Left cardiac atrium (tissue), 4 donors: ENCODE measurements around the gene ANKRD34A. TPM values are rescaled to one million over a fixed set of nuclear protein-coding genes. Genes with fewer than 3 reads are reported as not detected.

Experiments used
- ATAC-seq, 2 donors: fragments of 200-7000 bp; cut with Tn5 transposase; one replicate each; pipeline ENCODE4 v1.9.1; 2020; ENCODE audit warnings: mild to moderate bottlenecking in 2 of 2, moderate library complexity in 2 of 2
- DNase-seq: peaks from one replicate; pipeline ENCODE4 v3.0.0-alpha.2; 2020
- intact Hi-C, 2 donors: fragments of 100-400 bp; cut with DNase I; formaldehyde crosslinking; loops; one replicate each; pipeline versions ENCODE4 v1.14.1 to v1.15.1; 2022 to 2023
- total RNA-seq, 2 donors: library from RNA; stranded (reverse); fragmentation: NEBNext Ultra II Directional; extraction: Animal tissue kit (Norgen Biotek cat#: 25700); gene quantifications; one replicate each; pipeline ENCODE4 v1.2.1, GENCODE V29; 2021
- donor health status: DM: no; HTN: yes; CAD: no.
- donor health status: DM: no; HTN: yes; CAD: no; lungs with severe emphysema.
- donor health status: DM: yes; HTN: yes; CAD: no.
- donor health status: Dilated cardiomyopathy.

The ANKRD34A gene
- total RNA-seq, 2 donors from 2014 or later, result 0.94 to 1.8 TPM

DNA sequence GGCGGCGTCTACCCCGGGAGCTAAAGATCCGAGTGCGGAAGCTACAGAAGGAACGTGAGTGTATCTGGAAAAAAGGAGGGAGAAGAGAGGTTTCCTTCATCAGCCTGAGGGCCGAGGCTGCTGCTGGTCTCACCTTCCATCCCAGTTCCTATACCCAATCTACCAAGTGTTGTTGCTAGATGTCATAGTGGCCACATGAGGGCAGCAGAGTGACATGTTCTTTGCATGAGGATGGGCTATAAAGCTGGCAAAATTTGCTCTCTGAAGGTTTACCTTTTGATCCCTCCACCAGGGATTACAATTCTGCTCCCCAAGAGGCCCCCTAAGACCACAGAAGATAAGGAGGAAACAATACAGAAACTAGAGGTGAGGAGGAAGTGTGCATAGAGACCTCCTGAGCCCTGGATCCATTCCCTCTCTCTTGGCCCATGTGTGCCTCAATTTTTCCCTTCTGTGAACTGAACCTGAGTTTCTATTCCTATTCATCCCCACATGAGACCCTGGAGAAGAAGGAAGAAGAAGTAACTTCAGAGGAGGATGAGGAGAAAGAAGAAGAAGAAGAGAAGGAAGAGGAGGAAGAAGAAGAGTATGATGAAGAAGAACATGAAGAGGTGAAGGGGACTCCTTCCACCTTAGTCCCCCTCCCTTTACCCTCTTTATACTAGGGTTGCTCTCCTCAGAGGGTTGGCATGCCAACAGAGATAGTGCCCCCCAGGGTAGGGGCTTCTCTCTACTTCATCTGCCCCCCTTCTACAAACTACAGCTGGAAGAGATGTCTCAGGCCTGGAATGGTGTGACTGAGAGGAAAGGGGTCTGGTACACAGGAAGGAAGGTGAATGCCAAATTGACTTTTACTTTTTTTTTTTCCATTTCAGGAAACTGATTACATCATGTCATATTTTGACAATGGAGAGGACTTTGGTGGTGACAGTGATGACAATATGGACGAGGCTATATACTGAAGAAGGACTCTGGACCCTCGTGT lies 13.4 kb upstream of the ANKRD34A start:
- peak; percentile 87 for DNase-seq
- intact Hi-C loops, result loop anchor here (2.0 to 5.0 kb wide), 3 partner anchors 19 to 35 kb away; partner anchors contain the start of gene TXNIP (in 1 of the 2)
- ATAC-seq, result peak; percentile 27 to 40

DNA sequence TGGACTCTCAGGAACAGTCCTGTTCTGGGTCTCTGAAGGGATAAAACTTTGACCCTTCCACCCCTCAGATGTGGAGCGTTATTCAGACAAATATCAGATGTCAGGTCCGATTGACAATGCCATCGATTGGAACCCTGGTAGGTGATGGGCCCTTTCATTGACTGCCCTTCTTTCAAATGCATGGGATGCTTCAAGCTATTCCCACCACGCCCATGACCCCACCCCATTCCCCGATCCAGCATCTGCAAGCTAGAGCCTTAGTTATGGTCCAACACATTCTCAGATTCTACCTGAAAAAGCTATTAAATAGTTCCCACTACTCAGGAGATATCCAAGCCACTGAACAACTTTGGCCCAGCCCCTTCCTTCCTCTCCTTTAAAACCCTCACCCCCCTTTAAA lies 12.6 kb upstream of the ANKRD34A start:
- DNase-seq (no peak), ATAC-seq (no peak)
- intact Hi-C loops, result loop anchor here (2.0 to 5.0 kb wide), 2 partner anchors 30 to 35 kb away; no protein-coding TSS in a partner anchor

DNA sequence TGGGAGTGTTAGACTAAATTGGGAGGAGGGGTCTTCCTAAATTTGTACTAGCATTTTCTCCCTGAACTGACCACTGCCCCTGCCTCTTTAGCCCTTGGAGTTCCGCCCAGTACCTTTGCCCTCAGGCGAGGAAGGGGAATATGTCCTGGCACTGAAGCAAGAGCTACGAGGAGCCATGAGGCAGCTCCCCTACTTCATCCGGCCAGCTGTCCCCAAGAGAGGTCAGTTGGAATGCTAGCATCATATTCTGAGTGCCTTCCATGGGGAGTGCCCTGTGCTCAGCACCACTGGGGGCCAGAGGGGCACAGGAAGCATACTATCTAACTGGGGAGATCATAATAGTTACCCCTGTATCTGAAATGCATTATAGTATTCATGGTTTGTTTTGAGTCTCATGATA lies 10.8 kb upstream of the ANKRD34A start:
- intact Hi-C loops, result loop anchor here in 1 of 2 donors (5.0 kb wide), 1 partner anchor 37 kb away; no protein-coding TSS in a partner anchor
- ATAC-seq, result no peak
- no peak for DNase-seq

DNA sequence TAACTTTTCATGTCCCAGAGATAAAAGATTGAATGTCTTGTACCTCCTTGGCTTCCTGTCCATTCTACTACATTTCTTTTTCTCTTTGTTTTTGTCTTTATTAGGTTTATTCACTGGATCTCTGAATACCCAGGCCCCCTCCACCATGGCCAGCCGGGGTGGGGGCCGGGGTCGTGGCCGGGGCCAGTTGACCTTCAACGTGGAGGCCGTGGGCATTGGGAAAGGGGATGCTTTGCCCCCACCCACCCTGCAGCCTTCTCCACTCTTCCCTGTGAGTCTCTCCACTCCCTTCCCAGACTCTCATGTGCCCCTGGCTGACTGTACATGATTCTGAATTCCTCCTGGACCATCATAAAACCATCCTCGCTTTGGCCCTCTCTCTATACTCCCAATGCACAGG lies 10.3 kb upstream of the ANKRD34A start:
- ATAC-seq (no peak), DNase-seq (no peak)
- intact Hi-C loops, result loop anchor here in 1 of 2 donors (5.0 kb wide), 1 partner anchor 38 kb away; no protein-coding TSS in a partner anchor

DNA sequence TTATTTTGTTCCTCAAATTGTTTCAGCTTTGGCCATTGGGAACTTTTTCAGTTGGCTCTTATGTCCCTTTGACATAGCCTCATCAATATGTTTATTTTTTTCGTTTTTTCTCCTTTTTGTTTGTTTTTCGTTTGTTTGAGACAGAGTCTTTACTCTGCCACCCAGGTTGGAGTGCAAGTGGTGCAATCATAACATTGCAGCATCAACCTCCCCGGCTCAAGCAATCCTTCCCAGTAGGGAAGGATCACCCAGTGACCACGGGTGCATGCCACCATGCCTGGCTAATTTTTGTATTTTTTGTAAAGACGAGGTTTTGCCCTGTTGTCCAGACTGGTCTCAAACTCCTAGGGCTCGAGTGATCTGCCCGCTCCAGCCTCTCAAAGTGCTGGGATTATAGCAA lies 8.2 kb upstream of the ANKRD34A start:
- DNase-seq, result no peak
- intact Hi-C loops, result no loop called here

DNA sequence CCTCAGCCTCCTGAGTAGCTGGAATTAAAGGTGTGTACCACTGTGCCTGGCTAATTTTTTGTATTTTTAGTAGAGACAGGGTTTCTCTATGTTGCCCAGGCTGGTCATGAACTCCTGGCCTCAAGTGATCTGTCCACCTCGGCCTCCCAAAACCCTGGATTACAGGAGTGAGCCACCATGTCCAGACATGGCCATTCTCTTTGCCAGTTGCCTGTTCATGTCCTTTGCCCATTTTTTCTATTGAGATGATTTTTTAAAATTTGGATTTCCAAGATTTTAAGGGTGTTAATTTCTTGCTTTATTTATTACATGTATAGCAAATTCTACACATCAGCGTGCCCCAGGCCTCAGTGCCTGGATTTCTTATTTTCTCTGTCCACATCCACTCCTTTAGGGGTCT lies 2.9 kb upstream of the ANKRD34A start:
- no peak for DNase-seq
- ATAC-seq, result no peak
- intact Hi-C loops, result no loop called here

More for the DNA sequence above, 8.2 kb upstream of the ANKRD34A start:
- peak in 1 of 2 donors; percentile 39 for ATAC-seq

DNA sequence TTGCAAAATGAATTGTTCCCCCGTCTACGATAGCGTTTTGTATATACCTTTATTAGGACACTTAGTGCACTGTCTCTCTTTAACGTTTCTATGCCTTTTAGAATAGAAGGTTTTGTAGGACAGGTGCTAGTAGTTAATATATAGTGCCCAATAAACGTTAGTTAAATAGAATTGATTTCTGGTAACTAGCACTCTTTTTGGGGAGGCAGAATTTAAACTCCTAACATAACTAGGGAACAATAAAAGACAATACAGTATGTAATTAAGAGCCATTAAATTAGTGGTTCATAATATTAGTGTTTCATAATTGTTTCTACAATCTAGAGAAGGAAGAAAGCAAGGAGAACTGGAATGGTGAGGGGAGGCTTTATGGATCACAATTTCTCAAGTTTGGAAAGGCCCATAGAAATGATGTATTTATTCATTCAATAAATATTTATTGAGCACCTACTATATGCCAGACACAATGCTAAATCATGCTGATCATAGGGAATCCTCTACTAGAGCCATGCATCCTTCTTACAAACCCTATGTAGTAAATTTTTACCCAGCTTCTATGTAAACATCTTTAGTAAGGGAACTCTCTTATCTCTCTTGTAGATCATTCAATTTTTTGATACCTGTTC lies 857 bp upstream of the ANKRD34A start:
- intact Hi-C loops, result no loop called here
- DNase-seq, result no peak
- no peak for ATAC-seq

DNA sequence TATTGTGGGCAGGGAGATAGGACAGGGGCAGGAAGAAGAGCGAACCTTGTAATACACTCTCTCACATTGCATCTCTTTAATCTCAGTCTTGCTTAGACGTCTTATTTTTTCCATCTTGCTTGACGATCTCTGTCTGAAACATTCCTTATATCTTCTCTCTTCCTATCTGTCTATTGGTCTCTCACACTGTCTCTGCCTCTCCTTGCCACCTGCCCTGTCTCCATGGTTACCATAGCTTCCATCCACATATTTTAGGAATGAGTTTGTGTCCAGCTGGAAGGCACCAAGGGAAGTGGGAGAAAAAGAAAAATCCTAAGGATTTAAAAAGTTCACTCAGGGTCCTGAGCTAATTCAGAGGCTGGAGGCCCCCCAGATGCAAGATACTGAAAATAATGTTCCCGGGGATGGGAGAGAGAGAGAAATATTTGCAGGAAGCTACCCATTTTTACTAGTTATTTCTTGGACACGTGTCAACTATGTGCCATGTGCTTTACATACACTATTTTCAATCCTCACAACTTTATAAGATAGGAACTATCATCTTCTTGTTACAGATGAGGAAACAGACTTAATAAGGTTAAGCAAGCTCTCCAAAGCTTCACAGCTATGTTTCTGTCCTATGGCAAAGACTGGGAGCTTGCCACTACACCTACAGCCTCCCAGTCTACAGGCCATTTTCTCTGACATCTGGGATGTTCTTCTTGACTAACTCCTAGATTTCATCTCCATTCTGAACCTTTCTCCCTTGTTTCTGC lies 933 bp downstream of the ANKRD34A start:
- ATAC-seq (no peak), DNase-seq (no peak)

DNA sequence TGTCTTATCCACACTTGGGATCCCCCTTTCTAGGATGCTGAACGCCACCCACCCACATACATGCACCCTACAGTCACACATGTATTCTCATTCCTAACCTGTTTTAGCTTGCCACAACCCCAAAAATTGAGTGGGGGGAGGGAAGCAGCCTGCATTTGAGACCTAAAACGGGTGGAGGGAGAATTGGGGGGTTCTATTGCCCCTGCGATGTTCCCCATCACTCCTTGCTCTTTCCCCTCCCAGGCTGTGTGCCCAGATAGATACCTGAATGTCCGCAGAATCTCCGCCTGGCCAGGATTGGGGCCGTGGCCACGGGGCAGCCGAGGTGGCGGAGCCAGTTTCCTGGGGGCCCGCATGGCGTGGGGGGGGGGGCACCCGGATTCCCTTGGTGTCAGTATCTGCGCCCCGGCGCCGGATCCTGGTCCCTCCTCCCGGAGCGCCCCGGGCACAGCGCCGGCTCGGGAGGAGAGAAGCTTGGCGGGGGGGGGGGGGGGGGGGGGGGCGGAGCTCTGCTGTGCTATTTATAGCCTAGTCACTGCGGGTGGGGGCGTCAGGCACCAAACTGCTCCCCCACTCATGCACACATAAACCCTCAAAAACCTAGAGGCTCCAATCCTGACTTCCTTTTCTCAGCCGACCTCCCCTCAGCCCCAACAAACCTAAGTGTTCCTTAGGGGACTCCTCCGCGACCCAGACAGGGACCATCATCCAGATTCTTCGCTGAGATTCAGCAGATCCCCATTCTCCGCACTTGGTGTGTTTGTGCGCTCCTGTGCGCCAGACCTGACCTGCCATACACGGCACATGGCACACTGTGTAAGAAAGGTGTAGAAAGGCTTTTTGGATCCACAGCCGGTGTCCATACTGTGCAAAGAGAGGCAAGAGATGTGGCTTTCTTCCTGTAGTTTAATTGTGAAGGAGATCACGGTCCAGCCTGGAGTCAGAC lies 1.9 kb downstream of the ANKRD34A start:
- DNase-seq (peak; percentile 60), ATAC-seq (no peak)
- intact Hi-C loops, result no loop called here

More for the DNA sequence above, 933 bp downstream of the ANKRD34A start:
- intact Hi-C loops, result no loop called here

DNA sequence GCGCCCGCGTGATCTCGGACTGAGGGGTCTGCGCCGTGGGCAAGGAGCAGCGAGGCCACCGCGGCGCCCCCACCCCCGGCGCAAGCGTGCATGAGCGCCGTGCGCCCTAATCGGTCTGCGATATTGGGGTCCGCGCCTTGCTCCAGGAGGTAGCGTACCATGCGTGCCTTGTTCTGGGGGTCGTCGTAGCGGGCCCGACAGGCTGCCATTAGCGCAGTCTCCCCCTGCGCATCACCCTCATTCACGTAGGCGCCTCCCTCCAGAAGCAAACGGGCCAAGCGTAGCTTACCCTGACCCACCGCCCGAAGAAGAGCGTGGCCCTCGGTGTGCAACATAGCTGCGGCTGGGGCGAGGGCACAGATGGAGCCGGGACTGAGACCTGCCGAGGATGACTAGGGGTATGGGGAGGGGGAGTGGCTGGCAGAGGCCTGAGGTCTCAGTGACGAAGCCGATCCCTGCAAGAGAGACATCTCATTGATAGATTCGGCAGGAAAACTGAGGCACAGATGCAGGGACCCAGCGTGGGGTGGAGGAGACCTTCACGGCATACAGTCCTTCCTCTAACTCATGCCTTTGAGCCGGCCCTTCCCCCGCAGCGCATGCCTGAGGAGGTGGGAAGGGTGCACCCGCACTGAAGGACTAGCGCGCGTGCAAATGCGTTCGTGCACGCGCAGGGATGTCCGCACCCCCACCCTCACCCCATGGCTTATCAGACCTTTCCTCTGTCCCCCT lies 2.8 kb downstream of the ANKRD34A start:
- ATAC-seq (no peak), DNase-seq (peak; percentile 52)
- intact Hi-C loops, result no loop called here

DNA sequence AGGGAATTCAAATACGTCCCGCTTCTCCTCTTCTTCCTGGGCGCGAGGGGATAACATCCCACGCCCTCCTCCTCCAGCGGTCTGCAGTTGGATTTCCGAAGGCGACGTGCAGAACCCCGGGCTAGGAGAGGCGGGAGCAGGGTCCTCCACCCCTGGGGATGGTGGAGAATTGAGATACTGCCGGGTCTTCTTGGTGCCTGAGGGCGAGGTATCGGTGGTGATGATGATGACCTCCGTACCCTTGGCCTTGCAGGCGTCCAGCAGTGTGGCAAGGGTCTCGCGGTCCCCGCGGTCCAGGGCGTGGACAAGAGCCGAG lies 3.3 kb downstream of the ANKRD34A start:
- ATAC-seq (no peak), DNase-seq (no peak)
- intact Hi-C loops, result no loop called here

DNA sequence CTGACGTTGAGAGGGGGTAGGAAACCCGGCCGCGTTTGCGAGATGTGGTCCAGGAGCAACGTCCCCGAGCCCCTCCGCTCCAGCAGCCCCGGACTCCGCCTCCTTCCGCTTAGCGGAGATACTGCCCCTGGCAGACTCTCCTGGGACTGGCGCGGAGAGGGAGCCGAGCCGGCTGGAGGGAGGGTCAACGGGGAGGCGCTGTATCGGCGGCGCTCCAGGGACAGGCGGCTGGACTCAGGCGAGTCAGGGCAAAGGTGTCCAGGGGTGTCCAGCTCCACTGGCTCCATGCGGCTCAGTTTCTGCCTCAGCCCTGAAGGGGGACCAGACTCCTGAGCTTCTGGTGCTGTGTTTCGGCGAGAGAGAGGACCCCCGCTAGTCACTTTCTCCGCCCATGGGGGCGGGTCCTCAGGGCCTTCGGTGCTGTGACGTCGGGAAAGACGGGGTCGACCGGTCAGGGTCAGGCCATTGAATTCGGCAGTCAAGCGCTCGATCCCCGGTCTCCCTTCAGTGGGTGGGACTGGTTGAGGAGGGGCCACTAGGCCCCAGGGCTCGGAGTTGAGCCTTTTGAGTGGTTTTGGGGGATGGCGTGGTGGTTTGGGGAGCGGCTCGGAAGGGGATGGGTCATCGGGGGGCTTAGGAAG lies 3.8 kb downstream of the ANKRD34A start:
- intact Hi-C loops, result no loop called here
- DNase-seq (peak; percentile 88), ATAC-seq (peak; percentile 45 to 56)

DNA sequence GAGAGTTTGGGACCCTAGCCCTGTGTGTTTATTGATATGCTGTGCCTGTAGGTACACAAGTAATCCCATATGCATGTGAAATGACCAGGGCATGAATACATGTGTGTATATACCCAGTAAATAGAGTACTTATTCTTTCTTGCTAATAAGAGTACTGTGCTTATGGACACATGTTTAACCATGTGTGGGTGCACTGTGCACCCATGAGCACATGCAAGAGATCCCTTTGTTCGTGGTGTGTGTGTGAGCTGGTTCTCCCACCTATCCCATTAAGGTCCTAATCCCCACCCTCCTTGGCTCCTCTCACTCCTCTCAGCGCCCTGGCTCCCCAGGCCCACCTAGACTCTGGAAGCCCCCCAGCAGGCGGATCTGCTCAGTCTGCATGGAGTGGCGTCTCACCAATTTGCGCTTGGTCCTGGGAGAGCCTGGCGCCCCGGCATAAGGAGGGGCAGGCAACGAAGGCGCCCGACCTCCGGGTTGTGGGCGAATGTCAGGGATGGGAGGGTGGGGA lies 4.4 kb downstream of the ANKRD34A start:
- ATAC-seq, result no peak
- no peak for DNase-seq
- intact Hi-C loops, result loop anchor here in 1 of 2 donors (5.0 kb wide), 1 partner anchor 68 kb away; no protein-coding TSS in a partner anchor

DNA sequence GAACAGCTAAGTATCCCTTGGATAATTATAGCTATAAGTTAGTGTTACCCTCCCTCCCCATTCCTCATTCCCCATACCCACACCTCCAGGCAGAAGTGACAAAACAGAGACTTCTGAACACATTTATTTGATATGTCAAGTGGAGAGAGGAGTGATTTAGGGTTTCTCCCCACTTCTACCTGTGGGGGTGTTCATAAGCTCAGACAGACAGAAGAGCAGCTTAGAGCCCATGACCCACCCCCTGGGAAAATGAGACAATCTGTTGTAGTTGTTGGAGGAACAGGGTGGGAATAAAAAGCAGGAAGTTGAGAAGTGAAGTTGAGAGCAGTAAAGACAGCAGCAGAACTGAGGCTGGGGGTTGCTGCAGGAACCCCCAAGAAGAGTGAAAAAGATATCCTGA lies 5.0 kb downstream of the ANKRD34A start:
- intact Hi-C loops, result loop anchor here in 1 of 2 donors (5.0 kb wide), 1 partner anchor 67 kb away; no protein-coding TSS in a partner anchor
- no peak for ATAC-seq
- DNase-seq, result no peak

DNA sequence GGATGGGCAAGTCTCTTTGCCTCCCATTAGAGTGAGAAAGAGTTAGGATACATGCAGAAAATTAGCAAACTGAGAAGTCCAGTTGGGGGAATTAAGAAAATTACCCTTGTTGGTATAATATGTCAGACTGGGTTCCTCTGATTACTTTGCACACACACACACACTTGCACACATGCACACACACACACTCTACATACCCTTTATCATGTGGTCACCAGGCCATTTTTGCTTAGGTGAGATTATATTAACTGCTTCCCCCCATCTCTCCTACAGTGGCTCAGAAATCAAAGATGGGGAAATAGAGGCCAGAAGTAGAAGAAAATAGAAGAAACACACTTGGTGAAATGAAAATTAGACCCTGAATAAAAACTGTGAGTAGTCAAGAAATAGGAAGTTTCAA lies 5.6 kb downstream of the ANKRD34A start:
- intact Hi-C loops, result loop anchor here in 1 of 2 donors (5.0 kb wide), 1 partner anchor 66 kb away; no protein-coding TSS in a partner anchor
- DNase-seq, result no peak
- ATAC-seq, result no peak

DNA sequence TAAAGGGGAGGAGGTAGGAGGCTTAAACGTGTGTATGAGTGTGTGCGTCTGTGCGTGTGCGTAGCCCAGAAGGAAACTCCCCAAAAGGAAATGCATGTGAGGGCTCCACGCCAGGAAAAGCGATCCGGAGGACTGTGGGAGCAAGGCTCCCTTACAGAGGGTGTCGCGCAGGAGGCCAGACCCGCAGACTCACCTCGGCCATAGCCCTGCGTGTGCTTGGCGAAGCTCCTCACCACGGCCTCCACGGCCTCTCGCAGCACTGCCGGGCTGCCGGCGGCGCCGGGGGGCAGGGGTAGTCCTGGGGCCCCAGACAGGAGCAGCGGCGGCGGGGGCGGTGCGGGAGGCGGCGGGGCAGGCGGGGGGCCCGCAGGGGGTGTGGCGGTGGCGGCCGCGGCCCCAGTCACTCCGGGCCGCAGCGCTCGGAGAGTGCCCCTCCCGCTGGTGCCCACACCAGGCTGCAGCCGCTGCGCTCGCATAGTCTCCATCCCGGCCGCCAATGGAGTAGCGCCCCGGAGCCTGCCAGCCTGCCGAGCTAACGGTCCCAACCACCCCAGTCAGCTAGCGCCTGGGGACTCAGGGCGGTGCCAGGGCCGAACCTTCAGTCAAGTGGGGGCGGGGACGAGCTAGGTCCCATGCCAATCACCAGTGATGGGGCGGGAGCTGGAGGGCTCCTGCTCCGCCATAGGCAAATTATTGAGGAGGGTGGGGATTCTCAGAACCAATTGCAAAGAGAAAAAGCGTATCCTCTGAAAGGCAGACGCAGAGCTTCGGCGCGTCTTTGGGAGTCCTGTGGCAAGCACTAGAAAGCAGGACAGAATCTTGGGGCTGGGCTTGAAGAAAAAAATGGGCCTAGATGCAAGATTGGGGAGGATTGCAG lies 6.7 kb downstream of the ANKRD34A start, which contains the start of gene LIX1L:
Gene LIX1L, minus strand, starts transcription at position 575 of the 877 bp plus-strand sequence. Its CDS starts 90 bp downstream, at position 485.
- DNase-seq (peak; percentile 96), ATAC-seq (peak; percentile 87 to 89)
- intact Hi-C loops, result loop anchor here in 1 of 2 donors (5.0 kb wide), 1 partner anchor 65 kb away; no protein-coding TSS in a partner anchor
